Measurements from ENCODE around the gene MMS19.

DNA sequence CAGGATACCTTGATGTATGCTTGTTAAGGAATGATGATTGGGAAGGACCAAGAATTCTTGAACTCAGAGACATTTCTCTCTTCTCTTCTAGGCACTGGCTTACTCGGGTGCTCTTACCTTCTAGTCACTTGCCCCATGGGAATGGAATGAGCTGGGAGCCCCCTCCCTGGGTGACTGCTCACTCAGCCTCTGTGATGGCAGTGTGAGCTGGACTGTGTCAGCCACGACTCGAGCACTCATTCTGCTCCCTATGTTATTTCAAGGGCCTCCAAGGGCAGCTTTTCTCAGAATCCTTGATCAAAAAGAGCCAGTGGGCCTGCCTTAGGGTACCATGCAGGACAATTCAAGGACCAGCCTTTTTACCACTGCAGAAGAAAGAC, 41.5 kb downstream of the MMS19 start:
- TF ChIP-seq, protein P1, sequence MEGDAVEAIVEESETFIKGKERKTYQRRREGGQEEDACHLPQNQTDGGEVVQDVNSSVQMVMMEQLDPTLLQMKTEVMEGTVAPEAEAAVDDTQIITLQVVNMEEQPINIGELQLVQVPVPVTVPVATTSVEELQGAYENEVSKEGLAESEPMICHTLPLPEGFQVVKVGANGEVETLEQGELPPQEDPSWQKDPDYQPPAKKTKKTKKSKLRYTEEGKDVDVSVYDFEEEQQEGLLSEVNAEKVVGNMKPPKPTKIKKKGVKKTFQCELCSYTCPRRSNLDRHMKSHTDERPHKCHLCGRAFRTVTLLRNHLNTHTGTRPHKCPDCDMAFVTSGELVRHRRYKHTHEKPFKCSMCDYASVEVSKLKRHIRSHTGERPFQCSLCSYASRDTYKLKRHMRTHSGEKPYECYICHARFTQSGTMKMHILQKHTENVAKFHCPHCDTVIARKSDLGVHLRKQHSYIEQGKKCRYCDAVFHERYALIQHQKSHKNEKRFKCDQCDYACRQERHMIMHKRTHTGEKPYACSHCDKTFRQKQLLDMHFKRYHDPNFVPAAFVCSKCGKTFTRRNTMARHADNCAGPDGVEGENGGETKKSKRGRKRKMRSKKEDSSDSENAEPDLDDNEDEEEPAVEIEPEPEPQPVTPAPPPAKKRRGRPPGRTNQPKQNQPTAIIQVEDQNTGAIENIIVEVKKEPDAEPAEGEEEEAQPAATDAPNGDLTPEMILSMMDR (IDR thresholded peaks at IDR 0.05 in 4 of 5, conservative IDR thresholded peaks at IDR 0.05 in 1 of 5), result no peak
- no peak for TF ChIP-seq POLR2A (IDR thresholded peaks at IDR 0.05)
